DOHH2 (cell line): Measurements from ENCODE around the gene CYP26B1.

Experiments used
- H3F3A ChIP-seq: fragments of 200-600 bp; sonication (generic), shearing (Covaris generic); 2 replicates; pipeline ENCODE4 v1.6.0; 2016; ENCODE audit warnings: antibody characterized with exemption, mild to moderate bottlenecking; ENCODE audit not compliant: control insufficient read depth, insufficient read depth
- H3K27ac ChIP-seq: fragments of 200-600 bp; sonication (generic); 2 replicates; pipeline ENCODE4 v1.5.1; 2014; ENCODE audit warnings: low read depth, mild to moderate bottlenecking, low read length, moderate library complexity
- H3K27me3 ChIP-seq: fragments of 200-600 bp; sonication (generic); 2 replicates; pipeline ENCODE4 v1.6.1; 2014; ENCODE audit warnings: mild to moderate bottlenecking, low read length, mixed read lengths; ENCODE audit not compliant: control insufficient read depth
- H3K36me3 ChIP-seq: fragments of 200-600 bp; sonication (generic); 2 replicates; pipeline ENCODE4 v1.6.1; 2014; ENCODE audit warnings: mild to moderate bottlenecking, low read length, moderate library complexity, mixed read lengths; ENCODE audit not compliant: control insufficient read depth
- H3K4me1 ChIP-seq: fragments of 200-600 bp; sonication (generic); 2 replicates; pipeline ENCODE4 v1.6.1; 2014; ENCODE audit warnings: mild to moderate bottlenecking, low read length, mixed read lengths; ENCODE audit not compliant: control insufficient read depth
- H3K4me2 ChIP-seq: fragments of 200-600 bp; sonication (generic); 2 replicates; pipeline ENCODE4 v1.6.0; 2014; ENCODE audit warnings: mild to moderate bottlenecking, low read length, moderate library complexity
- H3K4me3 ChIP-seq: fragments of 200-600 bp; sonication (generic); 2 replicates; pipeline ENCODE4 v1.5.1; 2014; ENCODE audit warnings: mild to moderate bottlenecking, low read length, mixed read lengths
- H3K79me2 ChIP-seq: fragments of 200-600 bp; sonication (generic); 2 replicates; pipeline ENCODE4 v1.6.1; 2014; ENCODE audit warnings: mild to moderate bottlenecking, low read length, mixed read lengths; ENCODE audit not compliant: control insufficient read depth
- H3K9me2 ChIP-seq: fragments of 200-600 bp; sonication (generic); replicated peaks from 2 replicates; pipeline ENCODE4 v1.6.1; 2014; ENCODE audit warnings: mild to moderate bottlenecking, low read length, mixed read lengths; ENCODE audit not compliant: control insufficient read depth
- H3K9me3 ChIP-seq: fragments of 200-600 bp; sonication (generic); 2 replicates; pipeline ENCODE4 v1.6.1; 2014; ENCODE audit warnings: antibody characterized with exemption, low read length, mixed read lengths; ENCODE audit not compliant: control insufficient read depth, insufficient read depth
- H4K20me1 ChIP-seq: fragments of 200-600 bp; sonication (generic); 2 replicates; pipeline ENCODE4 v1.6.0; 2014; ENCODE audit warnings: low read depth, mild to moderate bottlenecking, antibody characterized with exemption, low read length, moderate library complexity; ENCODE audit not compliant: control insufficient read depth, insufficient read depth
- EZH2phosphoT487 ChIP-seq: fragments of 200-600 bp; sonication (generic); IDR thresholded peaks from 2 replicates; pipeline ENCODE4 v1.6.1; 2017; ENCODE audit warnings: borderline replicate concordance, mild to moderate bottlenecking, antibody characterized with exemption, low read length, moderate library complexity, mixed read lengths
- TF ChIP-seq, protein P1 (sequence below): fragments of 200-600 bp; sonication (generic); IDR thresholded peaks from one replicate; pipeline ENCODE4 v1.5.1; 2014; ENCODE audit warnings: antibody characterized with exemption, mild to moderate bottlenecking, low read depth, low read length; ENCODE audit not compliant: poor library complexity, severe bottlenecking

Gene CYP26B1

DNA sequence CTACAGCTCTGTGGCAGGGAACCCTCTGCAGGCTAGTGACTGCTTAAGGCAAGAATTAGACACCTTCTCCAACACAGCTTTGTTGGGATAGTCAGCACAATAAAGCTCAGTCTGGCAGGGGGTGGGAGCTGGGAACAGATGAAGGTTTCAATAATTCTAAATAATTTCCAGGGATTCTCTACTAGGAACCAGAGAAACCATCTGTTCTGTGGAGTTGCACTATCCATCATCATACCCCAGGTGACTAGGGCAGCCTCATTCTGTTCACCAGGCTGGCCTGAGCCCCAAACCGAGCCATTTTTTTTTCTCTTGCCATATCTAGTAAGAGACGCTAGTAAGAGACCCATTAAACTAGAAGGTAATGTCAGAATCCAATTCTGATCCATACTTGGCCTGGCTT lies 35.8 kb upstream of the CYP26B1 start:
- Histone ChIP-seq H3K27ac (no peak overlapping the region), H4K20me1 (no peaks in the 10 kb centered on the region), H3K4me1 (no peaks in the 10 kb centered on the region), H3K9me2 (no peaks in the 10 kb centered on the region), H3K79me2 (no peaks in the 10 kb centered on the region), H3F3A (no peaks in the 10 kb centered on the region), H3K27me3 (no peaks in the 10 kb centered on the region), H3K4me2 (no peak overlapping the region), H3K36me3 (no peaks in the 10 kb centered on the region), H3K9me3 (no peaks in the 10 kb centered on the region), H3K4me3 (no peak overlapping the region)
- TF ChIP-seq, protein P1, sequence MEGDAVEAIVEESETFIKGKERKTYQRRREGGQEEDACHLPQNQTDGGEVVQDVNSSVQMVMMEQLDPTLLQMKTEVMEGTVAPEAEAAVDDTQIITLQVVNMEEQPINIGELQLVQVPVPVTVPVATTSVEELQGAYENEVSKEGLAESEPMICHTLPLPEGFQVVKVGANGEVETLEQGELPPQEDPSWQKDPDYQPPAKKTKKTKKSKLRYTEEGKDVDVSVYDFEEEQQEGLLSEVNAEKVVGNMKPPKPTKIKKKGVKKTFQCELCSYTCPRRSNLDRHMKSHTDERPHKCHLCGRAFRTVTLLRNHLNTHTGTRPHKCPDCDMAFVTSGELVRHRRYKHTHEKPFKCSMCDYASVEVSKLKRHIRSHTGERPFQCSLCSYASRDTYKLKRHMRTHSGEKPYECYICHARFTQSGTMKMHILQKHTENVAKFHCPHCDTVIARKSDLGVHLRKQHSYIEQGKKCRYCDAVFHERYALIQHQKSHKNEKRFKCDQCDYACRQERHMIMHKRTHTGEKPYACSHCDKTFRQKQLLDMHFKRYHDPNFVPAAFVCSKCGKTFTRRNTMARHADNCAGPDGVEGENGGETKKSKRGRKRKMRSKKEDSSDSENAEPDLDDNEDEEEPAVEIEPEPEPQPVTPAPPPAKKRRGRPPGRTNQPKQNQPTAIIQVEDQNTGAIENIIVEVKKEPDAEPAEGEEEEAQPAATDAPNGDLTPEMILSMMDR = no peak
- no peak for TF ChIP-seq EZH2phosphoT487

DNA sequence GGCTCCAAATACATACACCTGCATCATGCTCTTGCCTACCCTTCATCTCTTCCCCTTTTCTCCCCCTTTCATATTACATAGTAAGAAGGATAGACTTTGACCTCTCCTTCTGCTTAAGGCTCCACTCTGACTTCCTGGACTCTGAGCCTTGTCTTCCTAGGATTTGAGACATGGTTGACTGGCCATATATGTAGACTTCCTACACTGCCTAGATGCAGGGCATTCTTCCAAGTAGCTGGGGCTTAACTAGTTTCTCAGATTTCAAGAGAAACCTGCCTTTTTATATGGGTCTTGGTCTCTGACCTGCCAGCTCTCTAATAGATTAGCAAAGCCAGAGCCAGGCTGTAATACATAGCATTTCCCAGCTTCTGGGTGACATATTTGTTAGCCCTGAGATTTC lies 35.4 kb upstream of the CYP26B1 start:
- Histone ChIP-seq H3F3A (no peaks in the 10 kb centered on the region), H3K9me2 (no peaks in the 10 kb centered on the region), H3K27me3 (no peaks in the 10 kb centered on the region), H3K79me2 (no peaks in the 10 kb centered on the region), H3K4me2 (no peak overlapping the region), H3K4me1 (no peaks in the 10 kb centered on the region), H3K36me3 (no peaks in the 10 kb centered on the region), H3K4me3 (no peak overlapping the region), H3K9me3 (no peaks in the 10 kb centered on the region), H3K27ac (no peak overlapping the region), H4K20me1 (no peaks in the 10 kb centered on the region)
- TF ChIP-seq, protein P1 = no peak
- TF ChIP-seq EZH2phosphoT487 = no peak

DNA sequence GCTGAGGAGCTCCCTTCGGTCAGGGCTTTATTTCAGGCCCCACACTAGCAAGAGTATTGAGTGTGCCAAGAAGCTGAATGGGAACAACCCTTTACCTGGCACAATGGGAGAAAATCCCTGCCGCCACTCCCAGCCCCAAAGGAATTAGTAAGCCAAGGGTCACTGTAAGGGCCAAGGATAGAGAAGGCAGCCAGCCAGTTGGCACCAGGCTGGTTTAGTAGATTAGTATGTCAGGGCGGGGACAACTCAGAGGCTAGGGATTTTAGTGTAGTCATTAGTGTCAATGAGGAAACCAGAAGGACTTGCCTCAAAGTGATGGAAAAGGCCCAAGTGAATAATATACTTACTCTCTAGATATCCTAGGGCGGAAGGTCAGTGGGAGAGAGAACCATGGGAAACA lies 34.9 kb upstream of the CYP26B1 start:
- no peaks in the 10 kb centered on the region for H3K27me3 ChIP-seq
- no peaks in the 10 kb centered on the region for H3K36me3 ChIP-seq
- H3F3A ChIP-seq = no peaks in the 10 kb centered on the region
- no peaks in the 10 kb centered on the region for H3K79me2 ChIP-seq
- no peaks in the 10 kb centered on the region for H3K9me3 ChIP-seq
- no peak for TF ChIP-seq EZH2phosphoT487
- TF ChIP-seq, protein P1 = no peak
- no peaks in the 10 kb centered on the region for H4K20me1 ChIP-seq
- no peak overlapping the region for H3K4me3 ChIP-seq
- no peaks in the 10 kb centered on the region for H3K9me2 ChIP-seq
- H3K4me2 ChIP-seq = no peak overlapping the region
- H3K4me1 ChIP-seq = no peaks in the 10 kb centered on the region
- no peak overlapping the region for H3K27ac ChIP-seq

DNA sequence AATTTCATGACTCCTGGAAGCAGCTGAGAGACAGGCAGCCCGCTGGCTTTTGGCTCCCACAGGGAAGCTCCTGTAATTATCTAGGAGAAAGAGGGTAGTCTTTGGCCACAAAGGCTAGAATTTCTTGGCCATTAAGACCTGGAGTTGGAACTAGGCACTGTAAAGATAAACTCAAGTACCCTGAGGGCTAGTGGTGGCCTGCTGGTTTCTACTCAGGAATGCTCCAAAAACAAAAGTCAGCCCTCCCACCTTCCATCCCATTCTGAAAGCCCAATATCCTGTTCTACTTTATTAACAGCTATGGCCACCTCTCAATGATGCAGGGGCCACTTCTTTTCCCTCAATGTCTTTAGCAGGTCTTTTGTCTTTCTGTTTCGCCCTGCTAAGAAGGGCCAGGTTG lies 34.0 kb upstream of the CYP26B1 start:
- Histone ChIP-seq H3K36me3 (no peaks in the 10 kb centered on the region), H3K4me1 (no peaks in the 10 kb centered on the region), H3K9me3 (no peaks in the 10 kb centered on the region), H3K4me2 (no peak overlapping the region), H3K4me3 (no peak overlapping the region), H3K27me3 (no peaks in the 10 kb centered on the region), H4K20me1 (no peaks in the 10 kb centered on the region), H3K9me2 (no peaks in the 10 kb centered on the region), H3K79me2 (no peaks in the 10 kb centered on the region), H3F3A (no peaks in the 10 kb centered on the region), H3K27ac (no peak overlapping the region)
- TF ChIP-seq, protein P1 = no peak
- TF ChIP-seq EZH2phosphoT487 = no peak
